EH (cell line): ENCODE results near the gene SS18L1.

Experiments
- DNase-seq: peaks from one replicate; pipeline ENCODE4 v3.0.0-alpha.2; 2015; ENCODE audit warnings: low read depth

The SS18L1 gene

GRCh38 chr20:62174021-62174804, 30.6 kb downstream of the SS18L1 start:
- no peak for DNase-seq

DNA sequence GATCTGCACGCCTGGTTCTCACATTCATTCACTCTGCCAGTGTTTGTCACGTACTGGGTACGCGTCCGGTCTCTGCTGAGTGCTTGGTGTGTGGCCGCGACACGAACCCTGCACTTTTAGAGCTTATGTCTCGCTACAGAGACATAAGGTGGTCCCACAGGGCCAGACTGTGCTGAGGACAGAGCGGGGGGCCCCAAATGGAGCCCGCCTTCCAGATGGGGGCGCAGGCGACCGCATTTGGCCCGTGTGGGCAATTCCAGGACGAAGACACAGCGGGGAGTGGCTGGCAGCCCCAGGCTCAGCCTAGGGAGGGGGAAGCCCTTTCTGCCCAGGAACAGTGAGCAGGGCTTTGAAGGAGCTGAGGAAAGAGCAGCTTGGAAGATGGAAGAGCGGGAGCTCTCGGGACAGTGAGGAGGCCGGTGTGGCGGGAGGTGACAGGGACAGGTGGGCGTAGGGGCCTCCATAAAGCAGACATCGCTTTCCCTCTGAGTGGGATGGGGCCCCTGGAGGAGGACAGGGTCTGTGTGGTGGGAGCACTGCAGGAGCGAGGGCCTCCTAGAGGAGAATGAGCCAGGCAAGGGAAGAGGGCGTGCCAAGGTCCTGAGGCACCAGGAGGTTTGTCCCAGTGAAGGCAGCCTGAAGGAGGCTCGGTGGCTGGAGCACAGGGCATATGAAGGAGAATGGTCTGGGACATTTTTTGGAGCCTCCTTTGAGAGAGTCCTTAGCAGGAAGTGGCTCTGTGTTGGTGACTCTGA, 31.5 kb downstream of the SS18L1 start:
- no peak for DNase-seq

DNA sequence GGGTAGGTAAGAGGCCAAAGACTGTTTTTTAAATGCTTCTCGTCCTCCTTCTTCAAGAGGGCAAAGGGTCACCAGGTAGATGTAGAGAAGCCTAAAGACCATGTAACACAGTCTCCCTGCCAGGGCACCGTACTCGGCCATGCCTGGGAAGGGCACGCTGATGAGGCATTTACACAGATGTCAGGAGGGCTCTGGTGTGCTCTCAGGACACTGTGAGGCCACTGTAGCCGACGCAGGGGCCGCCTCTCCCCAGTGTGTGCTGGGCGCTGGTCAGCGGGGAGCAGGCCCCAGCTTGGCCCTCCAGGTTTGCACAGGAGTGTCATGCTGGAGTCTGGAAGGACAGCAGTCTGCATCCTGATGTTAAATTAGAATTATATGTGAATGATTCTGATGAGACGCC, 32.1 kb downstream of the SS18L1 start:
- DNase-seq: no peak

DNA sequence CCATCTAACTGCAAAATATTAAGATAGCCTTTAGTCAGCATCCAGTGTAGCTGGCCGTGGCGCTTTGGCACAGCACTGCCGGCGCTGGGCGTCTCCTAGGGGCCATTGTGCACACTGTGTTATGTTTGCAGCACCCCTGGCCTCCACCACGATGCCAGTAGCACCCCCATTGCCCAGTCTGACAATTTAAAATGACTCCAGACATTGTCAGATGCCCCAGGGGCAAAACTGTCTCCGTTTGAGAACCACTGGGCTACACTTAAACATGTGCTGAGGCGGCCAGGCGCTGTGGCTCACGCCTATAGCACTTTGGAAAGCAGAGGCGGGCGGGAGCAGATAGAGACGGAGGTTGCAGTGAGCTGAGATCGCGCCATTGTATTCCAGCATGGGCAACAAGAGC, 33.3 kb downstream of the SS18L1 start:
- no peak for DNase-seq

DNA sequence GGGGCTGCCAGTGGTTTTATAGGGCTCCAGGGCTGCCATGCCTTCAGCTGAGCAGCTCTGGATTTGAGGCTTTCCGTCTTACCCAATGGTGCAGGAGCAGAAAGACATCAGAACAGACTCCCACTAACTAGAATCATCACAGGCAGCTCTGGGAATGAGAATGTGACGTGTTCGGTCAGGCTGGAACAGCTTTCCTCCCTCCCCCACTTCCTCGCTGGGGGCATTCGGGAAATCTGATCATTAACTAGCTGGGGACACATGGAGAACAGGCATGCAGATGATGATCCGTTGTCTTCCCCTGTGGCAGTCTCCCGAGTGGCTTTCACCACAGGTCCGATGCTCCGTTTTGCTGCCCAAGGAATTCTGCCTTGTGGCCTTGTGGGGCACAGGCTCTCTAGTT, 33.7 kb downstream of the SS18L1 start:
- DNase-seq: no peak

DNA sequence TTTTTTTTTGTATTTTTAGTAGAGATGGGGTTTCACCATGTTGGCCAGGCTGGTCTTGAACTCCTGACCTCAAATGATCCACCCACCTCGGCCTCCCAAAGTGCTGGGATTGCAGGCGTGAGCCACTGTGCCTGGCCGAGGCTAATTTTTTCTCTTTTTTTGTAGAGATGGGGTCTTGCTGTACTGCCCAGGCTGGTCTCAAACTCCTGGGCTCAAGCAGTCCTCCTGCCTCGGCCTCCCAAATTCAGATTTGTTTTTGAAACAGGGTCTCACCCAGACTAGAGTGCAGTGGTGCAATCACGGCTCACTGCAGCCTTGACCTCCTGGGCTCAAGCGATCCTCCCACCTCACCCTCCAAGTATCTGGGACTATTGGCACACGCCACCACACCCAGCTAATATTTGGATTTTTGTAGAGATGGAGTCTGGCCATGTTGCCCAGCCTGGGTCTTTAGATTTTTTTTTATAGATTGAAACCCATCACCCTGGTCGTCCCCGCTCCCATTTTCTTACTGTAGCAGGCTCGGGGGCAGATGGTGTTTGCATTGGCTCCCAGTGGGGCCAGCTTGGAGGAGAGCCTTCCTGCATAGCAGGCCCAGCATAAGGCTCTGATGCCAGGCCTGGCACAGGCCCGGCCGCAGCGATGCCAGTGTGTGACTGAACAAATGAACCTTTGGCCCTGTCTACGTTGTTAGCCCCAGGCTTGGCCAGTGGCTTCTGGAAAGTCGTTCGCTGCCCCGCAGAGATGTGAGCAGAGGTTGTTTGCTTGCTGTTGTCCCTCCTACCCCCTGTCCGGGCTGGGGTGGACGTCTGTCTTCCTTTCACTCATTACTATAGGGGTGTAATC, 35.0 kb downstream of the SS18L1 start:
- DNase-seq: no peak

DNA sequence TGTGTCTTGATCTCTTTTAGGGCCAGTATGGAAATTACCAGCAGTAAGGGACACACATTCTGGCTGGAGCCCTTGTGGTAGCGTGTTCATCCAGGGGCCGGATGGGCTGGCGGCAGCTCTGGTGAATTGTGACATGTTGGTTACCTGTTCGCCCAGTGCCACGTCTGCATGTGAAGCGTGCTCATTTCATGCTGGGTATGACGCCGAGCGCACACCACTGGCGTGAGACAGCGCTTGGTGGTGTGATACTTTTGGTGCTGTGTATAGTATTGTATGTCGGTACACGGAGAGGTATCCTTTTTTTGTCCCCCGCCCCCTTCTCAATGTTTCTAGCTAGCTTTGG, 35.6 kb downstream of the SS18L1 start:
- no peak for DNase-seq

- no peak for DNase-seq
These were observed 38.2 kb downstream of the SS18L1 start for GRCh38 chr20:62181808-62182207.

DNA sequence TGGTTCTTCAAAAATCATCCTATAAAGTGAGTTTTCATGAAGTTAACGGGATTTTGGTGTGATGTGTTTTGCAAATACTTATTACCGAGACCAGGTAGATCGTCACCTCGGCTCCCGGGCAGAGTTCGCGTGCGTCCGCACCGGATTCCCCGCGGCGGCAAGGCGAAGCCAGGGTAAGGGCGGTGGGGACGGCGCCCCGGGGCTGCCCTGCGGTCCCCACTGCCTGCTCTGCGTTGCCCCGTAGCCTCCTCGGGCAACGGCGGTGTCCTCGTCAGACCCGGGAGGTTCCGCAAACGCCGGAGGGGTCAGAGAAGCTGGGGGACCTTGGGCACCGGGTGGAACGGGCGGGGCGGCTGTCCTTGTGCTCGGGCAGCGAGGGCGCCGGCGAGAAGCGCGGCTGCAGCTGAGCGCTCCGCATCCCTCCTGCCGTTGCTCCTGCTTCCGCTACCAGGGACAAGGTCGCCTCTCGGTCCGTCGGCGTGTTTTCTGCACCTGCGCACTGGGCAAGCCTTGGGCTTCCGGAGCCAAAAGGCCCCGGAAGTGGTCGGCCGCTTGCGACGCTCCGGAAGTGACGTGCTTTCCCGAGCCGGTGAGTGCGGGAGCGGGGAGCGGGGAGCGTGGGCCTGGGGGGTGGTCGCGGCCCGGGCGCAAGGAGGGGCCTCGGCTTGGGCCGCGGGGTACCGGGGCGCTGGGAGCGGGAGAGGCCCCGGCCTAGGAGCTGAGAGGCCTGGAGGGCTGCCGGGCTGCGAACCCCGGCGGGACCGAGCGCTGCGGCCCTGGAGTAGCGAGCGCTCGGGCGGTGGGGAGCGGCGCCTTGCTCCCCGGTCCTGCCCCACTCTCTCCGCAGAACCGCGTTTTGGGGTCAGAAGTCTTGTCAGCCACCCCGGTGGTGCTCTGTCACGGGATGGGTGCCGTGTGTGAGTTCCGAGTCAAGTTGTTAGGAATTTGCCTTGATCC, 39.2 kb downstream of the SS18L1 start, which contains the start of gene MTG2:
Gene MTG2, plus strand, starts transcription at position 560 of the 957 bp plus-strand sequence. CDS start 10,393 bp downstream, outside the sequence.
- peak; percentile 96 for DNase-seq

DNA sequence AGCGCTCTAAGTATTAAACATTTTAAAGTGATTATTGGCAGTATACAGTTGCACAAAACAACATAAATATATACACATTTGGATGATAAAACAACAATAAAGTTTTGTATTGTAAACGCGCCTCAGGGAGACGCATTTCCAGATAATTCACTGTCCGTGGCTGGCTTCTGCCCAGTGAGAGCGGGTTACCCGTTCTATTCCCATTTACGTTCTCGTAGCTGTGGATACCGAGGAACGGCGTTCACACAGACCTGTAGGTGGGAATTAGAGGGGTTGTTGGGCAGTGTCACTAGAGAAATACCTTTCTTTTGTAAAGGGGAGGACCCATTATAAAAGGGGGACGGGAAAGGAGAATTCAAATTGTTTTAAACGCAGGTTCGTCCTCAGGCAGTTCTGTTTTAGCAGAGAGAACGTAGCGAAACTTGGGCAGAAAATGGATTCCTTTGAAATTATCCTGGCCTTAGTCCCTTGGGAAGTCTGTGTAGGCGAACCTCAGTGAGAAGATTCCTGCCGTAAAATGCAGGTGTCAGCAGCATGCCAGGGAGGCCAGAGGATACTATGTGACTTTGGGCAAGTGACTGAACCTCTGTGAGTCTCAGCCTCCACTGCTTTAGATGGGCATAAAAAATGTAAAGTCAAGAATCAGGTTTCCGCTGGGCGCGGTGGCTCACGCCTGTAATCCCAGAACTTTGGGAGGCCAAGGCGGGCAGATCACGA, 40.0 kb downstream of the SS18L1 start:
- DNase-seq: peak; percentile 6

DNA sequence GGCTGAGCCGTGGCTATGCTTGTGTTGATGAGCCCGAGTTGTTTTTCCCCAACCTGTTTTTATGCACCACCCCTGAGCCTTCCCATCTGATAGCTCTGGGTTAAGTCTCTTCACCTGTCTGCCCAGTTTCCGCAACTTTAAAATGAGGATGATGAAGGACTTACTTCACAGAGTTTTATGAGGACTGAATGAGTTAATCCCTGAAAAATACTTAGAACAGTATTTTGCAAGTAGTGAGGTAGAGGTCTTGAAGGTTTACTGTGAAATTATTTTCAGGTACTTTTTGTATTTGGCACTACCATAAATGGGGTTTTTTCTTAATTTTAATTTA, 42.5 kb downstream of the SS18L1 start:
- DNase-seq: no peak

GRCh38 chr20:62186887-62187866, 43.6 kb downstream of the SS18L1 start:
- peak; percentile 54 for DNase-seq

DNA sequence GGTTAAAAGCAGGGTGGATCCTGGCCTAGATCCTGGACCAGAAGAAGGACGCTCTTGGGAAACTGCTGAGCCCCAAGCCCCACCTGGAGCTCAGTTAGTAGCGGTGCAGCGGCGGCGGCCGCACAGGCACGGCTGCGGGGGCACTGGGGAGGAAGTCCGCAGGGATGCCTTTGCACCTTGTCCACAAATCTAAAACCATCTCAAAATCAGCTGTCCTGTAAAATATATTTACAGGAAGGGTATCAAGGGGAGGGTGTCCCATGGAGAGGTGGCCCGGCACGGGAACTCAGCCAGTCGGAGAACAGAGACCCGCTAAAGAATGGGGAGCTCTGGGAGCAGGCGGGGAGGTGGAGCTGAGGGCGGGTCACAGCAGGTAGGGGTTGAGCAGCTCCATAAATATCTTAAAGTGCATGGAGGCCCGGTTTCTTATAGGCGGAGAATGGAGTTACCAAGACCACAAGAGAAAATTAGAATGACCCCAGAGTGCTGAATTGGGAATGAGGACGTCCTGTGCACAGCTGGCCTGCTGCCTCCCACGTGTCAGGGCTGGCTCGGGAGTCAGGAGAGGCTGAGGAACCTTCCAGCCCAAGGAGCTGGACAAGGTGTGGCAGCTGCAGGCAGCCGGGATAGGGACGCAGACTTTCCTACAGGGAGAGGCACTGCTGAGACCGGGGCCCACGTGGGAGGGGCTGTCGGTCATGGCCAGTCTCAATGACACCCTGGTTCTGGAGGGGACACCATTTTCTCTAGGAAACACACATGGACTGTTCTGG, 47.3 kb downstream of the SS18L1 start:
- no peak for DNase-seq

- DNase-seq: no peak
These were observed 48.4 kb downstream of the SS18L1 start for GRCh38 chr20:62191781-62192559.

GRCh38 chr20:62192635-62193034, 49.1 kb downstream of the SS18L1 start:
- no peak for DNase-seq

GRCh38 chr20:62193079-62194025, 49.8 kb downstream of the SS18L1 start:
- no peak for DNase-seq

GRCh38 chr20:62195075-62195405, 51.5 kb downstream of the SS18L1 start:
- no peak for DNase-seq
